Stimulated activated CD8-positive, alpha-beta memory T cell treated with anti-CD3 and anti-CD28 coated beads, Interleukin-4, amount 100 ng/mL, for 48 hours (primary cell): ENCODE data around the gene BPGM.

Experiments used
- DNase-seq: peaks from one replicate; pipeline ENCODE4 v3.0.0-alpha.2; 2020

BPGM gene

GRCh38 chr7:134646425-134647305 is at the start of gene BPGM:
Gene BPGM, plus strand, starts transcription at chr7:134646853. Its CDS starts 14,655 bp downstream, at chr7:134661508.
- DNase-seq = peak; percentile 95

GRCh38 chr7:134599371-134599770 is 47.3 kb upstream of the BPGM start:
- DNase-seq = no peak

- no peak for DNase-seq
Observed at GRCh38 chr7:134601459-134601858, 45.2 kb upstream of the BPGM start.

GRCh38 chr7:134602881-134603451 is 43.7 kb upstream of the BPGM start:
- no peak for DNase-seq

GRCh38 chr7:134605978-134606923 is 40.4 kb upstream of the BPGM start:
- peak; percentile 73 for DNase-seq

- no peak for DNase-seq
Observed at GRCh38 chr7:134611611-134612151, 35.0 kb upstream of the BPGM start.

- DNase-seq = no peak
Observed at GRCh38 chr7:134612197-134612596, 34.5 kb upstream of the BPGM start.

- DNase-seq = peak; percentile 28
Observed at GRCh38 chr7:134613623-134614347, 32.9 kb upstream of the BPGM start.

- DNase-seq = no peak
Observed at GRCh38 chr7:134616611-134617010, 30.0 kb upstream of the BPGM start.

GRCh38 chr7:134618756-134619530 is 27.7 kb upstream of the BPGM start:
- no peak for DNase-seq

- DNase-seq = no peak
Observed at GRCh38 chr7:134619627-134620331, 26.9 kb upstream of the BPGM start.

- DNase-seq = no peak
Observed at GRCh38 chr7:134622303-134622995, 24.2 kb upstream of the BPGM start.

- no peak for DNase-seq
Observed at GRCh38 chr7:134623193-134623592, 23.5 kb upstream of the BPGM start.

- no peak for DNase-seq
Observed at GRCh38 chr7:134625550-134625949, 21.1 kb upstream of the BPGM start.

- no peak for DNase-seq
Observed at GRCh38 chr7:134627109-134627774, 19.4 kb upstream of the BPGM start.

GRCh38 chr7:134627775-134628153 is 18.9 kb upstream of the BPGM start:
- no peak for DNase-seq

- DNase-seq = no peak
Observed at GRCh38 chr7:134629445-134629844, 17.2 kb upstream of the BPGM start.

- no peak for DNase-seq
Observed at GRCh38 chr7:134630237-134630636, 16.4 kb upstream of the BPGM start.

GRCh38 chr7:134630893-134631292 is 15.8 kb upstream of the BPGM start:
- no peak for DNase-seq

GRCh38 chr7:134632052-134632451 is 14.6 kb upstream of the BPGM start:
- no peak for DNase-seq
